ENCODE data around the gene SORCS3.

DNA sequence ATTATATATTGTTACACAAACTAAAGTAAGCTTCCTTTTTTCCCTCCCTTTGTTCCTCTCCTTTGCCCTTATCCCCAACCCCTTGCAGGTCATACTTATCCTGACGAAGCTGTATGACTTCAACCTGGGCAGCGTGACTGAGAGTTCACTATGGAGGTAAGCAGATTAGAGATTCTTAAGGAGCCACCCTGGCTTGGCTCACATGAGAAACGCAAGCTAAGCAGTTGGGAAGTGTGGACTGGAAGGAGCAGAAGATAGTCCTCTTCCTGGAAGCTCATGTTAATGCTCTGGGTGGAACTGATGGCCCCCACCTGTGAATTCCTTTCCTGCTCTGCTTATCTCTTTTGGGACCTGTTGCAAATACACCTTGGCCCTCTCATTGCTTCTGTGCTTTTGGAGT is 201.6 kb downstream of the SORCS3 start:
- TF ChIP-seq, protein P1, sequence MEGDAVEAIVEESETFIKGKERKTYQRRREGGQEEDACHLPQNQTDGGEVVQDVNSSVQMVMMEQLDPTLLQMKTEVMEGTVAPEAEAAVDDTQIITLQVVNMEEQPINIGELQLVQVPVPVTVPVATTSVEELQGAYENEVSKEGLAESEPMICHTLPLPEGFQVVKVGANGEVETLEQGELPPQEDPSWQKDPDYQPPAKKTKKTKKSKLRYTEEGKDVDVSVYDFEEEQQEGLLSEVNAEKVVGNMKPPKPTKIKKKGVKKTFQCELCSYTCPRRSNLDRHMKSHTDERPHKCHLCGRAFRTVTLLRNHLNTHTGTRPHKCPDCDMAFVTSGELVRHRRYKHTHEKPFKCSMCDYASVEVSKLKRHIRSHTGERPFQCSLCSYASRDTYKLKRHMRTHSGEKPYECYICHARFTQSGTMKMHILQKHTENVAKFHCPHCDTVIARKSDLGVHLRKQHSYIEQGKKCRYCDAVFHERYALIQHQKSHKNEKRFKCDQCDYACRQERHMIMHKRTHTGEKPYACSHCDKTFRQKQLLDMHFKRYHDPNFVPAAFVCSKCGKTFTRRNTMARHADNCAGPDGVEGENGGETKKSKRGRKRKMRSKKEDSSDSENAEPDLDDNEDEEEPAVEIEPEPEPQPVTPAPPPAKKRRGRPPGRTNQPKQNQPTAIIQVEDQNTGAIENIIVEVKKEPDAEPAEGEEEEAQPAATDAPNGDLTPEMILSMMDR (IDR thresholded peaks at IDR 0.05): no peak
- no peak for TF ChIP-seq EZH2 (IDR thresholded peaks at IDR 0.05; ENCODE audit: borderline replicate concordance, insufficient read depth, low read depth, low read length, poor library complexity, severe bottlenecking)

Measured in B cell (primary cell).